Measurements from ENCODE around the gene SERP2. TPM values are rescaled to one million over a fixed set of nuclear protein-coding genes. Genes with fewer than 3 reads are reported as not detected.

SERP2 gene
- total and polyA plus RNA-seq, 2 of the 13 experiments (the other 11 are each of a cell fraction or from before 2014, with no cell fraction given): not detected

DNA sequence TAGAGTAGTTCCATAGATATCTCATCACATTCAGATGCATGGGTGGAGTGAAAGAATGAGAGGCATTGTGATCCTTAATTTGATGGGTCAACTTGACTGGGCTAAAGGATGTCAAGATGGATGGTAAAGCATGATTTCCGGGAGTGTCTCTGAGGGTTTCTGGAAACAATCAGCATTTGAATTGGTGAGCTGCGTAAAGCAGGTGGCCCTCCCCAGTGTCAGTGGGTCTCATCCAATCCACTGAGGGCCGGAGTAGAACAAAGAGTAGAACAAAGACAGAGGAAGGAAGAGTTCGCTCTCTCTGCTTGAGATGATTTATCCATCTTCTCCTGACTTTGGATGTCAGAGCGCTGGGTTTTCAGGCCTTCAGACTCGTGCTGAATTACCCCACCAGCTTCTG lies 43.1 kb downstream of the SERP2 start (continued):
- TF ChIP-seq, protein P1, sequence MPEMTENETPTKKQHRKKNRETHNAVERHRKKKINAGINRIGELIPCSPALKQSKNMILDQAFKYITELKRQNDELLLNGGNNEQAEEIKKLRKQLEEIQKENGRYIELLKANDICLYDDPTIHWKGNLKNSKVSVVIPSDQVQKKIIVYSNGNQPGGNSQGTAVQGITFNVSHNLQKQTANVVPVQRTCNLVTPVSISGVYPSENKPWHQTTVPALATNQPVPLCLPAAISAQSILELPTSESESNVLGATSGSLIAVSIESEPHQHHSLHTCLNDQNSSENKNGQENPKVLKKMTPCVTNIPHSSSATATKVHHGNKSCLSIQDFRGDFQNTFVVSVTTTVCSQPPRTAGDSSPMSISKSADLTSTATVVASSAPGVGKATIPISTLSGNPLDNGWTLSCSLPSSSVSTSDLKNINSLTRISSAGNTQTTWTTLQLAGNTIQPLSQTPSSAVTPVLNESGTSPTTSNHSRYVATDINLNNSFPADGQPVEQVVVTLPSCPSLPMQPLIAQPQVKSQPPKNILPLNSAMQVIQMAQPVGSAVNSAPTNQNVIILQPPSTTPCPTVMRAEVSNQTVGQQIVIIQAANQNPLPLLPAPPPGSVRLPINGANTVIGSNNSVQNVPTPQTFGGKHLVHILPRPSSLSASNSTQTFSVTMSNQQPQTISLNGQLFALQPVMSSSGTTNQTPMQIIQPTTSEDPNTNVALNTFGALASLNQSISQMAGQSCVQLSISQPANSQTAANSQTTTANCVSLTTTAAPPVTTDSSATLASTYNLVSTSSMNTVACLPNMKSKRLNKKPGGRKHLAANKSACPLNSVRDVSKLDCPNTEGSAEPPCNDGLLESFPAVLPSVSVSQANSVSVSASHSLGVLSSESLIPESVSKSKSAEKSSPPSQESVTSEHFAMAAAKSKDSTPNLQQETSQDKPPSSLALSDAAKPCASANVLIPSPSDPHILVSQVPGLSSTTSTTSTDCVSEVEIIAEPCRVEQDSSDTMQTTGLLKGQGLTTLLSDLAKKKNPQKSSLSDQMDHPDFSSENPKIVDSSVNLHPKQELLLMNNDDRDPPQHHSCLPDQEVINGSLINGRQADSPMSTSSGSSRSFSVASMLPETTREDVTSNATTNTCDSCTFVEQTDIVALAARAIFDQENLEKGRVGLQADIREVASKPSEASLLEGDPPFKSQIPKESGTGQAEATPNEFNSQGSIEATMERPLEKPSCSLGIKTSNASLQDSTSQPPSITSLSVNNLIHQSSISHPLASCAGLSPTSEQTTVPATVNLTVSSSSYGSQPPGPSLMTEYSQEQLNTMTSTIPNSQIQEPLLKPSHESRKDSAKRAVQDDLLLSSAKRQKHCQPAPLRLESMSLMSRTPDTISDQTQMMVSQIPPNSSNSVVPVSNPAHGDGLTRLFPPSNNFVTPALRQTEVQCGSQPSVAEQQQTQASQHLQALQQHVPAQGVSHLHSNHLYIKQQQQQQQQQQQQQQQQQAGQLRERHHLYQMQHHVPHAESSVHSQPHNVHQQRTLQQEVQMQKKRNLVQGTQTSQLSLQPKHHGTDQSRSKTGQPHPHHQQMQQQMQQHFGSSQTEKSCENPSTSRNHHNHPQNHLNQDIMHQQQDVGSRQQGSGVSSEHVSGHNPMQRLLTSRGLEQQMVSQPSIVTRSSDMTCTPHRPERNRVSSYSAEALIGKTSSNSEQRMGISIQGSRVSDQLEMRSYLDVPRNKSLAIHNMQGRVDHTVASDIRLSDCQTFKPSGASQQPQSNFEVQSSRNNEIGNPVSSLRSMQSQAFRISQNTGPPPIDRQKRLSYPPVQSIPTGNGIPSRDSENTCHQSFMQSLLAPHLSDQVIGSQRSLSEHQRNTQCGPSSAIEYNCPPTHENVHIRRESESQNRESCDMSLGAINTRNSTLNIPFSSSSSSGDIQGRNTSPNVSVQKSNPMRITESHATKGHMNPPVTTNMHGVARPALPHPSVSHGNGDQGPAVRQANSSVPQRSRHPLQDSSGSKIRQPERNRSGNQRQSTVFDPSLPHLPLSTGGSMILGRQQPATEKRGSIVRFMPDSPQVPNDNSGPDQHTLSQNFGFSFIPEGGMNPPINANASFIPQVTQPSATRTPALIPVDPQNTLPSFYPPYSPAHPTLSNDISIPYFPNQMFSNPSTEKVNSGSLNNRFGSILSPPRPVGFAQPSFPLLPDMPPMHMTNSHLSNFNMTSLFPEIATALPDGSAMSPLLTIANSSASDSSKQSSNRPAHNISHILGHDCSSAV (CRISPR knock-in tag; IDR thresholded peaks at IDR 0.05; ENCODE audit: borderline replicate concordance): no peak
- TF ChIP-seq ZNF264 (CRISPR knock-in tag; IDR thresholded peaks at IDR 0.05): no peak
- TF ChIP-seq, protein P2, sequence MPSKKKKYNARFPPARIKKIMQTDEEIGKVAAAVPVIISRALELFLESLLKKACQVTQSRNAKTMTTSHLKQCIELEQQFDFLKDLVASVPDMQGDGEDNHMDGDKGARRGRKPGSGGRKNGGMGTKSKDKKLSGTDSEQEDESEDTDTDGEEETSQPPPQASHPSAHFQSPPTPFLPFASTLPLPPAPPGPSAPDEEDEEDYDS (CRISPR knock-in tag; IDR thresholded peaks at IDR 0.05): no peak
- no peak for TF ChIP-seq ZNF20 (CRISPR knock-in tag; IDR thresholded peaks at IDR 0.05)
- TF ChIP-seq, protein P3, sequence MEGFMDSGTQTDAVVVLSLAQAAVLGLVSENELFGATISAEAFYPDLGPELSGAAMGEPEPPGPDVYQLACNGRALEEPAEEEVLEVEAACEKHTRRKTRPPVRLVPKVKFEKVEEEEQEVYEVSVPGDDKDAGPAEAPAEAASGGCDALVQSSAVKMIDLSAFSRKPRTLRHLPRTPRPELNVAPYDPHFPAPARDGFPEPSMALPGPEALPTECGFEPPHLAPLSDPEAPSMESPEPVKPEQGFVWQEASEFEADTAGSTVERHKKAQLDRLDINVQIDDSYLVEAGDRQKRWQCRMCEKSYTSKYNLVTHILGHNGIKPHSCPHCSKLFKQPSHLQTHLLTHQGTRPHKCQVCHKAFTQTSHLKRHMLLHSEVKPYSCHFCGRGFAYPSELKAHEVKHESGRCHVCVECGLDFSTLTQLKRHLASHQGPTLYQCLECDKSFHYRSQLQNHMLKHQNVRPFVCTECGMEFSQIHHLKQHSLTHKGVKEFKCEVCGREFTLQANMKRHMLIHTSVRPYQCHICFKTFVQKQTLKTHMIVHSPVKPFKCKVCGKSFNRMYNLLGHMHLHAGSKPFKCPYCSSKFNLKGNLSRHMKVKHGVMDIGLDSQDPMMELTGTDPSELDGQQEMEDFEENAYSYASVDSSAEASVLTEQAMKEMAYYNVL (CRISPR knock-in tag; IDR thresholded peaks at IDR 0.05; ENCODE audit: borderline replicate concordance): no peak

Measured in HepG2 (cell line).